ENCODE measurements around the gene PQBP1. TPM values are rescaled to one million over a fixed set of nuclear protein-coding genes. Genes with fewer than 3 reads are reported as not detected.
"Not testable (repeated sequence)": the region's sequence is repeated elsewhere in the genome, so short reads cannot be mapped to it uniquely, and the experiment has no call there.

The PQBP1 gene, protein sequence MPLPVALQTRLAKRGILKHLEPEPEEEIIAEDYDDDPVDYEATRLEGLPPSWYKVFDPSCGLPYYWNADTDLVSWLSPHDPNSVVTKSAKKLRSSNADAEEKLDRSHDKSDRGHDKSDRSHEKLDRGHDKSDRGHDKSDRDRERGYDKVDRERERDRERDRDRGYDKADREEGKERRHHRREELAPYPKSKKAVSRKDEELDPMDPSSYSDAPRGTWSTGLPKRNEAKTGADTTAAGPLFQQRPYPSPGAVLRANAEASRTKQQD
- 10 to 100 TPM; 40.4 to 60.3 (median 48.7) TPM for total RNA-seq

DNA sequence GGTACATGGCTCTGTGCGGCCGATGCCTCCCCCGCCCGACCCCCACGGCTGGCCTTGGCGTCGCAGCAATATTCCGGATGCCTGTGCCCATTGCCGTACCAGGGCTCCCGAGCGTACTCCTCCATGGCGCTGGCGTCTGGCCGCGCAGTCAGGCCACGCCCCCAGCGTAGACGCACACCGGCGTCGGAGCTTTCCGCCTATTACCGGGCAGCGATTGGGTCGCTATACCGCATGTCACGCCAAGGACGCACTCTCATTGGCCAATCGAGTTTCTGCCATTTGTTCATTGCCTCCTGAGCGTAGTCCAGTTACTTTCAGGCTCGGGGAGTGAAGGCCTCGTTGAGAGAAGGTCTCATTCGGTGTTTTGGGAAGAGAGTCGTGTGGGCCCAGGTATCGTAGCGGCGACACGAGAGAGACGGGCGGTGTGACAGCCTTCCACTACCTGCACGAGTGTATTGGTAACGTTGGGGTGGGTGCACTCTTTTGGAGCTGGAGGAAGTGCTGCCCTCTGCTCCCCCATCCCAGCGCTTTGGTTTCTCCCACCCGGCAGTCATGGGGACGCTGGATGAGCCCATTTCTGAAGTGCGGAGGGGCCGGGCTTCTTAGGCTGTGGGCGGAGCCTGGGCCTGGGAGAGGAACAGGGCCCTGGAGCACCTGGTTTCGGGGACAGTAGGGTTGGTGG lies at the start of gene PQBP1, which contains the start of gene TIMM17B:
Gene PQBP1 (plus strand): TSS at position 306 of the 682 bp plus-strand sequence. CDS start 580 bp downstream, outside the sequence.
Gene TIMM17B (minus strand): TSS at position 144 of the 682 bp plus-strand sequence. CDS start 19 bp downstream, at position 125.
- peak; percentile 74 to 83 for DNase-seq (ENCODE audit: low spot score in 2 of 2)
- WGBS, 2 donors, result 3 to 53% methylated on average over 11 to 40 of the region's 49 CpGs
- H3K4me3 ChIP-seq, result peak within 1 kb of the TSS; percentile 33 to 81 (median 67)
- H3K9me3 ChIP-seq, result no peaks in the 10 kb centered on the region
- TF ChIP-seq POLR2A (IDR thresholded peaks at IDR 0.05) (peak; percentile 46 to 77), EP300 (IDR thresholded peaks at IDR 0.05) (peak in 1 of 2 donors; percentile 87)
- TF ChIP-seq, protein P1, sequence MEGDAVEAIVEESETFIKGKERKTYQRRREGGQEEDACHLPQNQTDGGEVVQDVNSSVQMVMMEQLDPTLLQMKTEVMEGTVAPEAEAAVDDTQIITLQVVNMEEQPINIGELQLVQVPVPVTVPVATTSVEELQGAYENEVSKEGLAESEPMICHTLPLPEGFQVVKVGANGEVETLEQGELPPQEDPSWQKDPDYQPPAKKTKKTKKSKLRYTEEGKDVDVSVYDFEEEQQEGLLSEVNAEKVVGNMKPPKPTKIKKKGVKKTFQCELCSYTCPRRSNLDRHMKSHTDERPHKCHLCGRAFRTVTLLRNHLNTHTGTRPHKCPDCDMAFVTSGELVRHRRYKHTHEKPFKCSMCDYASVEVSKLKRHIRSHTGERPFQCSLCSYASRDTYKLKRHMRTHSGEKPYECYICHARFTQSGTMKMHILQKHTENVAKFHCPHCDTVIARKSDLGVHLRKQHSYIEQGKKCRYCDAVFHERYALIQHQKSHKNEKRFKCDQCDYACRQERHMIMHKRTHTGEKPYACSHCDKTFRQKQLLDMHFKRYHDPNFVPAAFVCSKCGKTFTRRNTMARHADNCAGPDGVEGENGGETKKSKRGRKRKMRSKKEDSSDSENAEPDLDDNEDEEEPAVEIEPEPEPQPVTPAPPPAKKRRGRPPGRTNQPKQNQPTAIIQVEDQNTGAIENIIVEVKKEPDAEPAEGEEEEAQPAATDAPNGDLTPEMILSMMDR (IDR thresholded peaks at IDR 0.05), result no peak
- H3K36me3 ChIP-seq, result peaks cover 0 to 32% (median 0%) of the 10 kb centered on the region in 3 donors
- no peaks in the 10 kb centered on the region for H3K27me3 ChIP-seq
- peak within 1 kb of the TSS; percentile 86 to 98 (median 91) for H3K27ac ChIP-seq
- H3K4me1 ChIP-seq, result peaks cover 0 to 21% (median 4%) of the 10 kb centered on the region in 4 donors

DNA sequence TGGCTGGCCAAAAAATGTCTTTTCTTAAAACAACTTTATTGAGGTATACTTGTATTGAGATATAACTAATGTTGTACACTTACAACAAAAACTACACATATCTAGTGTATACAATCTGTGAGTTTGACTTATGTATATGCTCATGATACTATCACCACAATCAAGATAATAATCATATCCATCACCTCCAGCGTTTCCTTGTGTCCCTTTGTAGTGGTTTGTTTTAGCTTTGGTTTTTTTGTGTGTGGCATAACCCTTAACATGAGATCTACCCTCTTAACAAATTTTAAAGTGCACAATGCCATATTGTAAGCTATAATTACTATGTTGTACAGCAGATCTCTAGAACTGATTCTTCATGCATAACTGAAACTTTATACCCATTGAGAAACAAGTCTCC lies 48.9 kb upstream of the PQBP1 start:
- peaks cover 0 to 5% of the 10 kb centered on the region in 2 donors for H3K27me3 ChIP-seq
- no peak overlapping the region for H3K4me3 ChIP-seq
- TF ChIP-seq POLR2A (IDR thresholded peaks at IDR 0.05) (no peak), EP300 (IDR thresholded peaks at IDR 0.05) (no peak)
- TF ChIP-seq, protein P1 (IDR thresholded peaks at IDR 0.05), result no peak
- 45 to 59% methylated on average over 1 of the region's 1 CpG for WGBS, 2 donors
- H3K9me3 ChIP-seq, result no peaks in the 10 kb centered on the region
- no peak for DNase-seq (ENCODE audit: low spot score in 2 of 2)
- H3K4me1 ChIP-seq, result no peaks in the 10 kb centered on the region
- no peak overlapping the region for H3K27ac ChIP-seq
- no peaks in the 10 kb centered on the region for H3K36me3 ChIP-seq

DNA sequence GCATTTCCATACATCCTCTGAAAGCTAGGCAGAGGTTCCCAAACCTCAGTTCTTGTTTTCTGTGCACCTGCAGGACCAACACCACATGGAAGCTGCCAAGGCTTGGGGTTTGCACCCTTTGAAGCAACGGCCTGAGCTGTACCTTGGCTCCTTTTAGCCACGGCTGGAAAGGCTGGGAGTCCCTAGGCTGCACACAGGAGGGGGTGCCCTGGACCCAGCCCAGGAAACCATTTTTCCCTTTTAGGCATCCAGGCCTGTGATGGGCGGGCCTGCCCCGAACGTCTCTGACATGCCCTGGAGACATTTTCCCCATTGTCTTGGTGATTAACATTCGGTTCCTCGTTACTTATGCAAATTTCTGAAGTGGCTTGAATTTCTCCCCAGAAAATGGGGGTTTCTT lies 44.9 kb upstream of the PQBP1 start:
- no peaks in the 10 kb centered on the region for H3K9me3 ChIP-seq
- H3K36me3 ChIP-seq, result no peaks in the 10 kb centered on the region
- TF ChIP-seq EP300 (IDR thresholded peaks at IDR 0.05) (no peak), POLR2A (IDR thresholded peaks at IDR 0.05) (no peak)
- TF ChIP-seq, protein P1 (IDR thresholded peaks at IDR 0.05), result no peak
- WGBS, 2 donors, result 67 to 68% methylated on average over 7 of the region's 7 CpGs
- H3K4me3 ChIP-seq, result no peak overlapping the region
- no peak for DNase-seq (ENCODE audit: low spot score in 2 of 2)
- H3K27me3 ChIP-seq, result peaks cover 0 to 5% of the 10 kb centered on the region in 2 donors
- H3K27ac ChIP-seq, result no peak overlapping the region
- H3K4me1 ChIP-seq, result no peaks in the 10 kb centered on the region

DNA sequence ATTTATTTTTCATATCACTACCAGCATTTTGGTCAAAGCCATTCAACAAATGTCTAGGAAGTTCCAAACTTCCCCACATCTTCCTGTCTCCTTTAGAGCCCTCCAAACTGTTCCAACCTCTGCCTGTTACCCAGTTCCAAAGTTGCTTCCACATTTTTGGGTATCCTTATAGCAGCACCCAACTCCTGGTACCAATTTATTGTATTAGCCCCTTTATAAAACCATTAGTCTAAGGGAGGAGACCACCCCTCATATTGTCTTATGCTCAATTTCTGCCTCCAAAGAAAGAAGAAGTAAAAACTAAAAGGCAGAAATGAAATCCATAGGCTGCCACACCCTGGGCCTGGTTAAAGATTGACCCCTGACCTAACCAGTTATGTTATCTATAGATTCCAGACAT lies 44.2 kb upstream of the PQBP1 start:
- H3K27ac ChIP-seq, H3K36me3 ChIP-seq, H3K4me1 ChIP-seq: not testable (repeated sequence)

DNA sequence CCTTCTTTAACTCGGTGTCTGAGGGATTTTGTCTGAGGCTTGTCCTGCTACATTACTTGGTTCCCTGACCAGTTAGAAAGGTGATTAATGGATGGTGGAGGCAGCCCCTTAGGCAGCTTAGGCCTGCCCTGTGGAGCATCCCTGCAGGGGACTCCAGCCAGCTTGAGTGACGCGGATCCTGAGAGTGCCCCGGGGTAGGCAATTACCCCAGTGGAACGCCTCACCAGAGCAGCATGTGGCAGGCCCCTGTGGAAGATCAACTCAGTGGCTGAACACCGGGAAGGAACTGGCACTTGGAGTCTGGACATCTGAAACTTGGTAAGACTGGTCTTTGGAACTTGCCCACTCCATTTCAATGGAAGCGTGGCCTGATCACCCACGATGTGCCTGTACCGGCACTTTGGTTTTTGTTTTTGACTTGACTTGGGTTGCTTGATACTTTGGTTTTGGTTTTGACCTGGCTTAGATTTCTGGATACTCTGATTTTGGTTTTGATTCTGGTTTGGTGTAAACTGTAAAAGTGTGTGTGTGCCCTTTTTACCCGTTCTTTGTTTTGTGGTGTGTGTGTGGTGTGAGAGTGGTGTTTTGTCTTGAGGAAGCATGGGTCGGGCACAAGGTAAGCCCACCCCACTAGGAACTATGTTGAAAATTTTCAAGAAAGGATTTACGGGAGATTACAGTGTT lies 43.5 kb upstream of the PQBP1 start:
- DNase-seq (ENCODE audit: low spot score in 2 of 2); H3K4me1 ChIP-seq; H3K36me3 ChIP-seq; H3K9me3 ChIP-seq; H3K27me3 ChIP-seq; H3K4me3 ChIP-seq; H3K27ac ChIP-seq: not testable (repeated sequence)
- WGBS, 2 donors, result 82 to 88% methylated on average over 8 to 9 of the region's 12 CpGs

More for the DNA sequence above, 44.2 kb upstream of the PQBP1 start:
- H3K9me3 ChIP-seq; DNase-seq (ENCODE audit: low spot score in 2 of 2); H3K27me3 ChIP-seq; H3K4me3 ChIP-seq: not testable (repeated sequence)

DNA sequence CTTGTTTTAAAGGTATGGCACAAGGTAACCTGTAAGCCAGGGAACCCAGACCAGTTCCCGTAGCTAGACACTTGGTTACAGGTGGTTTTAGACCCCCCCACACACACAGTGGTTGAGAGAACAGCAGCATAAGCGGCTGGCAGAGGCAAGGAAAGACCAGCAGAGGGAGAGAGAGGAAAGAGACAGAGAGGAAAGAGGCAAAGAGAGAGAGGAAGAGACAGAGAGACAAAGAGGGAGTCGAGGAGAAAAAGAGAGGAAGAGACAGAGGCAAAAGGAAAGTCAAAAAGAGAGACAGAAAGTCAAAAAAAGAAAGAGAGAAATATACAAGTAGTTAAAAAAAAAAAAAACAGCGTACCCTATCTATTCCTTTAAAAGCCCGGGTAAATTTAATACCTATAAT lies 42.8 kb upstream of the PQBP1 start:
- 34 to 56% methylated on average over 5 of the region's 5 CpGs for WGBS, 2 donors
- H3K9me3 ChIP-seq, result no peaks in the 10 kb centered on the region
- no peak overlapping the region for H3K27ac ChIP-seq
- no peak for TF ChIP-seq POLR2A (IDR thresholded peaks at IDR 0.05)
- TF ChIP-seq EP300 (IDR thresholded peaks at IDR 0.05), result no peak
- TF ChIP-seq, protein P1 (IDR thresholded peaks at IDR 0.05), result no peak
- H3K4me3 ChIP-seq, result no peak overlapping the region
- no peaks in the 10 kb centered on the region for H3K27me3 ChIP-seq
- no peaks in the 10 kb centered on the region for H3K36me3 ChIP-seq
- H3K4me1 ChIP-seq, result no peaks in the 10 kb centered on the region
- DNase-seq (ENCODE audit: low spot score in 2 of 2), result no peak
